ENCODE results near the gene ZNF846. TPM values are rescaled to one million over a fixed set of nuclear protein-coding genes. Genes with fewer than 3 reads are reported as not detected.

The ZNF846 gene
- total RNA-seq, 1 experiment from 2014 or later, result 1.2 TPM

- intact Hi-C loops (cut with micrococcal nuclease), result loop anchor here (5.0 to 10.0 kb wide), 3 partner anchors 364 to 662 kb away; partner anchors contain the start of gene ZNF266
- POLR2A ChIA-PET, result no interaction called here
These were observed 30.6 kb upstream of the ZNF846 start for GRCh38 chr19:9799162-9799561.

More at GRCh38 chr19:9799162-9799561, 30.6 kb upstream of the ZNF846 start:
- TF ChIP-seq CEBPB (IDR thresholded peaks at IDR 0.05; ENCODE audit: low read depth) (no peak), TCF7L2 (IDR thresholded peaks at IDR 0.05; ENCODE audit: borderline replicate concordance, extremely low read depth, insufficient read depth, insufficient read length) (no peak), JUND (IDR thresholded peaks at IDR 0.05) (no peak), REST (IDR thresholded peaks at IDR 0.05; ENCODE audit: low read depth) (no peak), ZFX (IDR thresholded peaks at IDR 0.05) (no peak), POLR2A (IDR thresholded peaks at IDR 0.05; ENCODE audit: borderline replicate concordance, extremely low read depth, insufficient read depth, insufficient read length) (no peak), CBX3 (IDR thresholded peaks at IDR 0.05; ENCODE audit: low read depth) (no peak), EZH2phosphoT487 (IDR thresholded peaks at IDR 0.05; ENCODE audit: borderline replicate concordance) (no peak), EZH2 (IDR thresholded peaks at IDR 0.05) (no peak), SRF (IDR thresholded peaks at IDR 0.05; ENCODE audit: low read depth) (no peak), MAX (IDR thresholded peaks at IDR 0.05) (no peak), ZNF274 (IDR thresholded peaks at IDR 0.05; ENCODE audit: low read depth, low read length) (no peak), POLR2AphosphoS5 (IDR thresholded peaks at IDR 0.05; ENCODE audit: low read depth, low read length) (no peak), SIN3A (IDR thresholded peaks at IDR 0.05; ENCODE audit: low read depth) (no peak), EGR1 (IDR thresholded peaks at IDR 0.05; ENCODE audit: low read depth) (no peak), RAD21 (IDR thresholded peaks at IDR 0.05; ENCODE audit: low read depth) (no peak)
- TF ChIP-seq, protein P1, sequence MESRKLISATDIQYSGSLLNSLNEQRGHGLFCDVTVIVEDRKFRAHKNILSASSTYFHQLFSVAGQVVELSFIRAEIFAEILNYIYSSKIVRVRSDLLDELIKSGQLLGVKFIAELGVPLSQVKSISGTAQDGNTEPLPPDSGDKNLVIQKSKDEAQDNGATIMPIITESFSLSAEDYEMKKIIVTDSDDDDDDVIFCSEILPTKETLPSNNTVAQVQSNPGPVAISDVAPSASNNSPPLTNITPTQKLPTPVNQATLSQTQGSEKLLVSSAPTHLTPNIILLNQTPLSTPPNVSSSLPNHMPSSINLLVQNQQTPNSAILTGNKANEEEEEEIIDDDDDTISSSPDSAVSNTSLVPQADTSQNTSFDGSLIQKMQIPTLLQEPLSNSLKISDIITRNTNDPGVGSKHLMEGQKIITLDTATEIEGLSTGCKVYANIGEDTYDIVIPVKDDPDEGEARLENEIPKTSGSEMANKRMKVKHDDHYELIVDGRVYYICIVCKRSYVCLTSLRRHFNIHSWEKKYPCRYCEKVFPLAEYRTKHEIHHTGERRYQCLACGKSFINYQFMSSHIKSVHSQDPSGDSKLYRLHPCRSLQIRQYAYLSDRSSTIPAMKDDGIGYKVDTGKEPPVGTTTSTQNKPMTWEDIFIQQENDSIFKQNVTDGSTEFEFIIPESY (IDR thresholded peaks at IDR 0.05; ENCODE audit: extremely low read depth, insufficient replicate concordance, low read length), result no peak
- TF ChIP-seq, protein P2, sequence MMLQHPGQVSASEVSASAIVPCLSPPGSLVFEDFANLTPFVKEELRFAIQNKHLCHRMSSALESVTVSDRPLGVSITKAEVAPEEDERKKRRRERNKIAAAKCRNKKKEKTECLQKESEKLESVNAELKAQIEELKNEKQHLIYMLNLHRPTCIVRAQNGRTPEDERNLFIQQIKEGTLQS (IDR thresholded peaks at IDR 0.05), result no peak
- TF ChIP-seq, protein P3, sequence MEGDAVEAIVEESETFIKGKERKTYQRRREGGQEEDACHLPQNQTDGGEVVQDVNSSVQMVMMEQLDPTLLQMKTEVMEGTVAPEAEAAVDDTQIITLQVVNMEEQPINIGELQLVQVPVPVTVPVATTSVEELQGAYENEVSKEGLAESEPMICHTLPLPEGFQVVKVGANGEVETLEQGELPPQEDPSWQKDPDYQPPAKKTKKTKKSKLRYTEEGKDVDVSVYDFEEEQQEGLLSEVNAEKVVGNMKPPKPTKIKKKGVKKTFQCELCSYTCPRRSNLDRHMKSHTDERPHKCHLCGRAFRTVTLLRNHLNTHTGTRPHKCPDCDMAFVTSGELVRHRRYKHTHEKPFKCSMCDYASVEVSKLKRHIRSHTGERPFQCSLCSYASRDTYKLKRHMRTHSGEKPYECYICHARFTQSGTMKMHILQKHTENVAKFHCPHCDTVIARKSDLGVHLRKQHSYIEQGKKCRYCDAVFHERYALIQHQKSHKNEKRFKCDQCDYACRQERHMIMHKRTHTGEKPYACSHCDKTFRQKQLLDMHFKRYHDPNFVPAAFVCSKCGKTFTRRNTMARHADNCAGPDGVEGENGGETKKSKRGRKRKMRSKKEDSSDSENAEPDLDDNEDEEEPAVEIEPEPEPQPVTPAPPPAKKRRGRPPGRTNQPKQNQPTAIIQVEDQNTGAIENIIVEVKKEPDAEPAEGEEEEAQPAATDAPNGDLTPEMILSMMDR (IDR thresholded peaks at IDR 0.05 in 2 of 3, conservative IDR thresholded peaks at IDR 0.05 in 1 of 3; ENCODE audit: borderline replicate concordance in 1 of 3, insufficient read depth in 1 of 3, low read depth in 2 of 3, low read length in 2 of 3), result no peak
- DNase-seq (ENCODE audit: low read depth, low spot score) (no peak), ATAC-seq (no peak)
- Histone ChIP-seq H3K9me3 (ENCODE audit: control insufficient read depth in 1 of 2, insufficient read depth in 1 of 2, low read depth in 1 of 2, low read length in 2 of 2) (no peaks in the 10 kb centered on the region), H2AFZ (ENCODE audit: low read depth, low read length, poor library complexity, severe bottlenecking) (no peak overlapping the region), H3K27ac (ENCODE audit: low read depth, low read length) (no peak overlapping the region), H3K4me3 (replicated peaks in 1 of 2; ENCODE audit: low read depth in 1 of 2, low read length in 2 of 2) (no peak overlapping the region), H4K20me1 (ENCODE audit: insufficient read depth) (no peaks in the 10 kb centered on the region), H3K9ac (ENCODE audit: low read length) (no peak overlapping the region), H3K9me2 (ENCODE audit: insufficient read depth) (no peaks in the 10 kb centered on the region), H3K27me3 (ENCODE audit: insufficient read depth, low read length) (no peaks in the 10 kb centered on the region), H3K4me1 (ENCODE audit: control insufficient read depth in 1 of 2, insufficient read depth in 2 of 2, low read length in 2 of 2) (no peaks in the 10 kb centered on the region), H3K79me2 (ENCODE audit: insufficient read depth, low read length) (no peaks in the 10 kb centered on the region), H3K36me3 (ENCODE audit: control insufficient read depth in 1 of 2, insufficient read depth in 2 of 2, low read length in 2 of 2) (no peaks in the 10 kb centered on the region), H3K4me2 (ENCODE audit: low read length) (no peak overlapping the region)
- BruUV-seq (replicated peaks), result no TSS peak
- ChIA-PET CTCF (interaction anchor here (0.8 to 1.1 kb wide), 2 partner anchors 173 to 594 kb away, joined by 3 read pairs; no protein-coding TSS in a partner anchor), RAD21 (ENCODE audit: low non-redundant PET in 1 of 2, low total read pairs in 2 of 2, uncharacterized antibody in 2 of 2, unreplicated experiment in 2 of 2) (no interaction called here)

Measured in HCT116 (cell line).